ENCODE results near the gene ARHGEF4. TPM values are rescaled to one million over a fixed set of nuclear protein-coding genes. Genes with fewer than 3 reads are reported as not detected.

The ARHGEF4 gene
- total RNA-seq, 2 experiments from 2014 or later: 4.2 to 4.3 TPM

DNA sequence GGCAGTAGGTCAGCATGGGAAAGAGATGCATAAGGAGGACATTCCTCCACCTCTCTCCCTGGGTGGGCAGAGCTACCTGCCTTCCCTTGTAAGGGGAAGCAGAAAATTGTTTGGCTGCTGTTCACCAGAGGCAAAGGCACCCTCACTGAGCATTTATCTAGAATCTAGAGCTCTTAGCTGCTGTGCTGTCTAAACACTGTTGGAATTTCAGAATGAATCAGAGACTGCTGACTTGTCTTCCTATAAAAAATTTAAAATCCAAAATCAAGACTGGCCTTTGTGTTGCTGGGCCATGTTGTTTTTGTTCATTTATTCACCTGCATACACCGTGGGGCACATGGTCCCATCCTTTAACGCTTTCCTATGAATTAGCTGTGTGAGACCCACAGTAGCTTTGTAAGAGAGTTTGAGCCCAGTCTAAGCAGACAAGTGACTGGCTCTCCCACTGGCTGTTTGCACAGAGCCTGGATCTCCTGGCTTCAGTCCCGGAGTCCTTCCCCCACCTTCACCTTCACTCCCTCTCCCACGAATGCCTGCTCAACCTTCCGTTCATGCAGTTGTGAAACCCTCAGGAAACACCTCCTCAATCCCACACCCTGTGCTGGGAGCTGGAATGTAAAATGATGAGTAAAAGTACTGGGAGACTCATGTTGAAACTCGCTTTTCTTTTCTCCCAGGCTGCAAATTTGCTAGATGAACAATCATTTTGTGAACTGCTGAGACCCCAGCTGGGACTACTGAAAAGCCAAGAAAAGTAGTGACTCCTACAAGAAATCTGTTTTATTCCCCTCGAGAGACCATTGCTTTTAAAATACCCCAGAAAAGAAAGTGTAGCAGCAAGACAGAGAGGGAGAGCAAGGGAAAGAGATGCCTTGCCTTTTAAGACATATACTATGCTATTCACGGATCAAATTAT is 180.4 kb downstream of the ARHGEF4 start:
- CTCF ChIA-PET: interaction anchor here (0.9 kb wide), 1 partner anchor 11 kb away, joined by 3 read pairs; no protein-coding TSS in a partner anchor
- no peak overlapping the region for H3K4me3 Mint-ChIP-seq
- H3K4me1 Mint-ChIP-seq (ENCODE audit: low read depth): peaks cover under 1% of the 10 kb centered on the region
- no peaks in the 10 kb centered on the region for H3K9me3 Mint-ChIP-seq
- H3K36me3 Mint-ChIP-seq (ENCODE audit: low read depth): no peaks in the 10 kb centered on the region
- ATAC-seq (no peak), DNase-seq (no peak)
- intact Hi-C loops (cut with micrococcal nuclease): no loop called here
- TF ChIP-seq, protein P1, sequence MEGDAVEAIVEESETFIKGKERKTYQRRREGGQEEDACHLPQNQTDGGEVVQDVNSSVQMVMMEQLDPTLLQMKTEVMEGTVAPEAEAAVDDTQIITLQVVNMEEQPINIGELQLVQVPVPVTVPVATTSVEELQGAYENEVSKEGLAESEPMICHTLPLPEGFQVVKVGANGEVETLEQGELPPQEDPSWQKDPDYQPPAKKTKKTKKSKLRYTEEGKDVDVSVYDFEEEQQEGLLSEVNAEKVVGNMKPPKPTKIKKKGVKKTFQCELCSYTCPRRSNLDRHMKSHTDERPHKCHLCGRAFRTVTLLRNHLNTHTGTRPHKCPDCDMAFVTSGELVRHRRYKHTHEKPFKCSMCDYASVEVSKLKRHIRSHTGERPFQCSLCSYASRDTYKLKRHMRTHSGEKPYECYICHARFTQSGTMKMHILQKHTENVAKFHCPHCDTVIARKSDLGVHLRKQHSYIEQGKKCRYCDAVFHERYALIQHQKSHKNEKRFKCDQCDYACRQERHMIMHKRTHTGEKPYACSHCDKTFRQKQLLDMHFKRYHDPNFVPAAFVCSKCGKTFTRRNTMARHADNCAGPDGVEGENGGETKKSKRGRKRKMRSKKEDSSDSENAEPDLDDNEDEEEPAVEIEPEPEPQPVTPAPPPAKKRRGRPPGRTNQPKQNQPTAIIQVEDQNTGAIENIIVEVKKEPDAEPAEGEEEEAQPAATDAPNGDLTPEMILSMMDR (IDR thresholded peaks at IDR 0.05): no peak
- POLR2A ChIA-PET: no interaction called here
- peaks cover 8% of the 10 kb centered on the region for H3K27me3 Mint-ChIP-seq
- H3K27ac Mint-ChIP-seq: no peak overlapping the region

DNA sequence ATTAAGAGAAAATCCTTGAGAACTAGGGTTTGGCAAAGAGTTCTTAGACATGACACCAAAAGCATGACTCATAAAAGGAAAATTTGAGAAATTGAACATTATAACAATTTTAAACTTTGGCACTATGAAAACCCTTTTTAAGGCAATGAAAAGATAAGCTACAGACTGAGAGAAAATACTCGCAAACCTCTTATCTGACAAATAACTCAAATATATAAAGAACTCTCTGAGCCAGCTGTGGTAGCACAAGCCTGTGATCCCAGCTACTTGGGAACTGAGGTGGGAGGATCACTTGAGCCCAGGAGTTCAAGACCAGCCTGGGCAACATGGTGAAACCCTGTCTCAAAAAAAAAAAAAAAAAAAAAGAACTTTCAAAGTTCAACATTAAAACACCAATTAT is 186.0 kb downstream of the ARHGEF4 start:
- H3K27ac Mint-ChIP-seq: no peak overlapping the region
- ChIA-PET CTCF (no interaction called here), POLR2A (no interaction called here)
- H3K27me3 Mint-ChIP-seq: peaks cover 16% of the 10 kb centered on the region
- DNase-seq: no peak
- TF ChIP-seq, protein P1 (IDR thresholded peaks at IDR 0.05): no peak
- ATAC-seq: no peak
- no peaks in the 10 kb centered on the region for H3K4me1 Mint-ChIP-seq (ENCODE audit: low read depth)
- H3K9me3 Mint-ChIP-seq: no peaks in the 10 kb centered on the region
- intact Hi-C loops (cut with micrococcal nuclease): no loop called here
- H3K4me3 Mint-ChIP-seq: no peak overlapping the region
- no peaks in the 10 kb centered on the region for H3K36me3 Mint-ChIP-seq (ENCODE audit: low read depth)

DNA sequence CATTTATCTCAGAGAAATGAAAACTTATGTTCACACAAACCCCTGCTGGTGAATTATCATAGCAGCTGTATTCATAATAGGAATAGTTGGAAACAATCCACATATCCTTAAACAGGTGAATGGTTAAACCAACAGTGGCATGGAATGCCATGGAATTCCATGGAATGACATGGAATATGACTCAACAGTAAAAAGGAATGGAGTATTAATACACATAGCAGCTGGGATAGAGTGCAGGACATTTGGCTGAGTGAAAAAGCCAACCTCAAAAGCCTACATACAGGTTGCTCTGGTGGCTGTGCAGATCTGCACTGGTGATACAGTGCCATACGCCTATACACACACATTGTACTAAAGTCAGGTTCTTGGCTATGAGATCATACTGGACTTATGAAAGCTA is 187.0 kb downstream of the ARHGEF4 start:
- Mint-ChIP-seq H3K27ac (no peak overlapping the region), H3K4me1 (ENCODE audit: low read depth) (no peaks in the 10 kb centered on the region), H3K9me3 (no peaks in the 10 kb centered on the region), H3K4me3 (no peak overlapping the region), H3K27me3 (peaks cover 16% of the 10 kb centered on the region), H3K36me3 (ENCODE audit: low read depth) (no peaks in the 10 kb centered on the region)
- TF ChIP-seq, protein P1 (IDR thresholded peaks at IDR 0.05): no peak
- ChIA-PET POLR2A (no interaction called here), CTCF (no interaction called here)
- intact Hi-C loops (cut with micrococcal nuclease): no loop called here
- ATAC-seq: no peak
- no peak for DNase-seq

DNA sequence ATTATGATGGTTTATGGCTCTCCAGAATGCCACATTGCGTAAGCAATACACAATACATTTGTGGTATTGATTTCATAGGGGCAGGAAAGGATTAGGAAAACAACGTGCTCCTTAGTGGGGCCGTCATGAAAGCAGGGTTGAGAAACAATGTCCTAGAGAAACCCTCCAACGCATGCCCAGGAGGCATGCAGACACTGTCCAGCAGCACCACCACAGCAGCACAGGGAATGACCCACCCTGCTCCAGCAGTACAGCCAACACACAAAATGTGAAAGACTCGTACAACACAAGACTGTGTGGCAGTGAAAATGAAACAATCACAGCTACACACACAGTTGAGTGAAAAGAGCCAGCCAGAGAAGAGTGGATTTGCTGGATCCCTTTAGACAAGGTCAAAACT is 190.2 kb downstream of the ARHGEF4 start:
- CTCF ChIA-PET: no interaction called here
- H3K4me3 Mint-ChIP-seq: no peak overlapping the region
- H3K4me1 Mint-ChIP-seq (ENCODE audit: low read depth): no peaks in the 10 kb centered on the region
- DNase-seq: no peak
- POLR2A ChIA-PET: no interaction called here
- no peaks in the 10 kb centered on the region for H3K36me3 Mint-ChIP-seq (ENCODE audit: low read depth)
- TF ChIP-seq, protein P1 (IDR thresholded peaks at IDR 0.05): no peak
- peaks cover 12% of the 10 kb centered on the region for H3K27me3 Mint-ChIP-seq
- ATAC-seq: no peak
- no peak overlapping the region for H3K27ac Mint-ChIP-seq
- intact Hi-C loops (cut with micrococcal nuclease): no loop called here
- H3K9me3 Mint-ChIP-seq: no peaks in the 10 kb centered on the region

All from activated CD8-positive, alpha-beta T cell treated with anti-CD3 and anti-CD28 coated beads for 36 hours (primary cell).